ENCODE measurements around the gene YIPF2. TPM values are rescaled to one million over a fixed set of nuclear protein-coding genes. Genes with fewer than 3 reads are reported as not detected.
"Not testable (repeated sequence)": the region's sequence is repeated elsewhere in the genome, so short reads cannot be mapped to it uniquely, and the experiment has no call there.

The YIPF2 gene
- total RNA-seq, 1 experiment from 2014 or later = 29.0 TPM

DNA sequence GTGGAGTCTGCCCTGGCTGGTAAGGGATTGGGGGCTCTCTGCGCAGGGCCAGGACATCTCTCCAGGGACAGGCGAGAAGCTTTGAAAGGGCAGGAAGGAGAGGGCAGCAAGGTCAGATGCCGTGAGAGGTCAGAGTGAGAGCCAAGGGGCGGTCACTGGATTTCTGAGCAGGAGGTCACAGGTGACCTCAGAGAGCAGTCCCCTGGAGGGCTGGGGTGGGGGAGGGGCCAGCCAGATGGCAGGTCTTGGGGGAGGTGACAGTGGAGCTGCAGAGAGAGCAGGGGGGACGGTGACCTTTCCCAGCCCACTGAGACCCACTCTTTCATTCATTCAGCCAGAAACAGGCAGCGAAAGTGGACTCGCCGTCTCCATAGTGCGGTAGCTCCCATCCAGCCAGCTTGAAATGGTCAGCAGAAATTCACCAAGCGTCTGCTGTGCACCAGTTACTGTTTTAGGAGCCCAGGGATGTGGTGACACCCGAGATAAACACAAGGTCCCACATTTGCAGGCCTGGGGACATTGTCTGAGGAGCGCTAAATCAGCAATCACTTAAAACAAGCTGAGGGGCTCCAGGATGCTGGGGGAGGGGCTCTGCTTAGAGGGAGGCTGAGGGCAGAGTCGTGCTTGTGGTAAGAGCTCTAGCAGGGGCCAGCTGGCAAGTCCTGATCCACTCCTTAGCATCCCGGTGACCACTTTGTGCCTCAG is 46.9 kb downstream of the YIPF2 start:
- CTCF ChIA-PET = interaction anchor here (0.7 kb wide), 1 partner anchor 46 kb away, joined by 9 read pairs; no protein-coding TSS in a partner anchor
- TF ChIP-seq, protein P1, sequence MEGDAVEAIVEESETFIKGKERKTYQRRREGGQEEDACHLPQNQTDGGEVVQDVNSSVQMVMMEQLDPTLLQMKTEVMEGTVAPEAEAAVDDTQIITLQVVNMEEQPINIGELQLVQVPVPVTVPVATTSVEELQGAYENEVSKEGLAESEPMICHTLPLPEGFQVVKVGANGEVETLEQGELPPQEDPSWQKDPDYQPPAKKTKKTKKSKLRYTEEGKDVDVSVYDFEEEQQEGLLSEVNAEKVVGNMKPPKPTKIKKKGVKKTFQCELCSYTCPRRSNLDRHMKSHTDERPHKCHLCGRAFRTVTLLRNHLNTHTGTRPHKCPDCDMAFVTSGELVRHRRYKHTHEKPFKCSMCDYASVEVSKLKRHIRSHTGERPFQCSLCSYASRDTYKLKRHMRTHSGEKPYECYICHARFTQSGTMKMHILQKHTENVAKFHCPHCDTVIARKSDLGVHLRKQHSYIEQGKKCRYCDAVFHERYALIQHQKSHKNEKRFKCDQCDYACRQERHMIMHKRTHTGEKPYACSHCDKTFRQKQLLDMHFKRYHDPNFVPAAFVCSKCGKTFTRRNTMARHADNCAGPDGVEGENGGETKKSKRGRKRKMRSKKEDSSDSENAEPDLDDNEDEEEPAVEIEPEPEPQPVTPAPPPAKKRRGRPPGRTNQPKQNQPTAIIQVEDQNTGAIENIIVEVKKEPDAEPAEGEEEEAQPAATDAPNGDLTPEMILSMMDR (IDR thresholded peaks at IDR 0.05) = no peak
- TF ChIP-seq SIN3A (IDR thresholded peaks at IDR 0.05; ENCODE audit: borderline replicate concordance, insufficient read depth, low read depth, low read length) (no peak), POLR2AphosphoS5 (IDR thresholded peaks at IDR 0.05; ENCODE audit: low read depth, low read length) (no peak), TCF7L2 (IDR thresholded peaks at IDR 0.05; ENCODE audit: low read depth, low read length) (no peak)
- TF ChIP-seq, protein P2, sequence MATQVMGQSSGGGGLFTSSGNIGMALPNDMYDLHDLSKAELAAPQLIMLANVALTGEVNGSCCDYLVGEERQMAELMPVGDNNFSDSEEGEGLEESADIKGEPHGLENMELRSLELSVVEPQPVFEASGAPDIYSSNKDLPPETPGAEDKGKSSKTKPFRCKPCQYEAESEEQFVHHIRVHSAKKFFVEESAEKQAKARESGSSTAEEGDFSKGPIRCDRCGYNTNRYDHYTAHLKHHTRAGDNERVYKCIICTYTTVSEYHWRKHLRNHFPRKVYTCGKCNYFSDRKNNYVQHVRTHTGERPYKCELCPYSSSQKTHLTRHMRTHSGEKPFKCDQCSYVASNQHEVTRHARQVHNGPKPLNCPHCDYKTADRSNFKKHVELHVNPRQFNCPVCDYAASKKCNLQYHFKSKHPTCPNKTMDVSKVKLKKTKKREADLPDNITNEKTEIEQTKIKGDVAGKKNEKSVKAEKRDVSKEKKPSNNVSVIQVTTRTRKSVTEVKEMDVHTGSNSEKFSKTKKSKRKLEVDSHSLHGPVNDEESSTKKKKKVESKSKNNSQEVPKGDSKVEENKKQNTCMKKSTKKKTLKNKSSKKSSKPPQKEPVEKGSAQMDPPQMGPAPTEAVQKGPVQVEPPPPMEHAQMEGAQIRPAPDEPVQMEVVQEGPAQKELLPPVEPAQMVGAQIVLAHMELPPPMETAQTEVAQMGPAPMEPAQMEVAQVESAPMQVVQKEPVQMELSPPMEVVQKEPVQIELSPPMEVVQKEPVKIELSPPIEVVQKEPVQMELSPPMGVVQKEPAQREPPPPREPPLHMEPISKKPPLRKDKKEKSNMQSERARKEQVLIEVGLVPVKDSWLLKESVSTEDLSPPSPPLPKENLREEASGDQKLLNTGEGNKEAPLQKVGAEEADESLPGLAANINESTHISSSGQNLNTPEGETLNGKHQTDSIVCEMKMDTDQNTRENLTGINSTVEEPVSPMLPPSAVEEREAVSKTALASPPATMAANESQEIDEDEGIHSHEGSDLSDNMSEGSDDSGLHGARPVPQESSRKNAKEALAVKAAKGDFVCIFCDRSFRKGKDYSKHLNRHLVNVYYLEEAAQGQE (IDR thresholded peaks at IDR 0.05; ENCODE audit: insufficient read depth in 1 of 2, low read depth in 2 of 2, low read length in 1 of 2) = no peak
- POLR2A ChIA-PET = interaction anchor here (0.8 kb wide), 1 partner anchor 47 kb away, joined by 3 read pairs; no protein-coding TSS in a partner anchor
- H3K36me3 ChIP-seq (ENCODE audit: control insufficient read depth, insufficient read depth, low read length) = no peaks in the 10 kb centered on the region
- H3K9me3 ChIP-seq (ENCODE audit: control insufficient read depth, insufficient read depth, low read depth, low read length) = no peaks in the 10 kb centered on the region
- intact Hi-C loops (cut with micrococcal nuclease; ENCODE audit: unreplicated experiment) = no loop called here
- DNase-seq (ENCODE audit: low read depth, low spot score) = no peak
- in situ Hi-C loops (cut with HindIII; ENCODE audit: low pct_unique_long_range_greater_than_20kb, low sequenced_read_pairs) = no loop called here
- no peaks in the 10 kb centered on the region for H3K27me3 ChIP-seq (ENCODE audit: control insufficient read depth, insufficient read depth, low read length)
- no TSS peak for BruUV-seq (replicated peaks)
- 0 out of 2 replicates have a peak, but pooled peaks cover 6% of the 10 kb centered on the region for H3K4me1 ChIP-seq (ENCODE audit: control insufficient read depth, insufficient read depth, low read length)
- H3K27ac ChIP-seq (ENCODE audit: low read length) = no peak overlapping the region
- no peak for ATAC-seq
- no peak overlapping the region for H3K4me3 ChIP-seq (ENCODE audit: low read depth in 2 of 2, low read length in 2 of 2)

DNA sequence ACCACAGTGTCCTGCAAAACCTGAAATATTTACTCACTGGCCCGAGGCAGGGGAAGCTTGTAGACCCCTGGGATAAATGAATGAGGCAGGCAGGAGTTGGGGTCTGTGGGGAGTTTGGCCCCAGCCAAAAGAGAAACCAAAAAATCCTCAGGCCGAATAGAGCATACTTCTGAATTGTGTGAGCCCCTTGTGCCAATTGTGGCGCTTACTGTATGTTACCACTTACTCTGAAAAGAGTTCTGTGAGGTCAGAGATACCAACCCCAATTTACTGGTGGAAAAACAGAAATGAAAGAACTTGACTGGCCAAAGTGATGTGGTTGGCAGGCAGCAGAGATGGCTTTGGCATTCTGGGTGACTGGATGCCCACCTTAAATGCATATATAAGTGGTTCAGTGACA is 50.2 kb downstream of the YIPF2 start:
- TF ChIP-seq TCF7L2 (IDR thresholded peaks at IDR 0.05; ENCODE audit: low read depth, low read length) (no peak), POLR2AphosphoS5 (IDR thresholded peaks at IDR 0.05; ENCODE audit: low read depth, low read length) (no peak), SIN3A (IDR thresholded peaks at IDR 0.05; ENCODE audit: borderline replicate concordance, insufficient read depth, low read depth, low read length) (no peak)
- TF ChIP-seq, protein P2 (IDR thresholded peaks at IDR 0.05; ENCODE audit: insufficient read depth in 1 of 2, low read depth in 2 of 2, low read length in 1 of 2) = no peak
- TF ChIP-seq, protein P1 (IDR thresholded peaks at IDR 0.05) = no peak
- Histone ChIP-seq H3K4me1 (ENCODE audit: control insufficient read depth, insufficient read depth, low read length) (0 out of 2 replicates have a peak, but pooled peaks cover 6% of the 10 kb centered on the region), H3K9me3 (ENCODE audit: control insufficient read depth, insufficient read depth, low read depth, low read length) (no peaks in the 10 kb centered on the region), H3K27me3 (ENCODE audit: control insufficient read depth, insufficient read depth, low read length) (no peaks in the 10 kb centered on the region), H3K36me3 (ENCODE audit: control insufficient read depth, insufficient read depth, low read length) (no peaks in the 10 kb centered on the region), H3K27ac (ENCODE audit: low read length) (no peak overlapping the region; the same call in 1 of the 2 replicates), H3K4me3 (ENCODE audit: low read depth in 2 of 2, low read length in 2 of 2) (no peak overlapping the region)
- in situ Hi-C loops (cut with HindIII; ENCODE audit: low pct_unique_long_range_greater_than_20kb, low sequenced_read_pairs) = no loop called here
- CTCF ChIA-PET = interaction anchor here (0.5 kb wide), 1 partner anchor 20 kb away, joined by 3 read pairs; no protein-coding TSS in a partner anchor
- BruUV-seq (replicated peaks) = no TSS peak
- no peak for DNase-seq (ENCODE audit: low read depth, low spot score)
- intact Hi-C loops (cut with micrococcal nuclease; ENCODE audit: unreplicated experiment) = no loop called here
- POLR2A ChIA-PET = no interaction called here
- ATAC-seq = no peak

DNA sequence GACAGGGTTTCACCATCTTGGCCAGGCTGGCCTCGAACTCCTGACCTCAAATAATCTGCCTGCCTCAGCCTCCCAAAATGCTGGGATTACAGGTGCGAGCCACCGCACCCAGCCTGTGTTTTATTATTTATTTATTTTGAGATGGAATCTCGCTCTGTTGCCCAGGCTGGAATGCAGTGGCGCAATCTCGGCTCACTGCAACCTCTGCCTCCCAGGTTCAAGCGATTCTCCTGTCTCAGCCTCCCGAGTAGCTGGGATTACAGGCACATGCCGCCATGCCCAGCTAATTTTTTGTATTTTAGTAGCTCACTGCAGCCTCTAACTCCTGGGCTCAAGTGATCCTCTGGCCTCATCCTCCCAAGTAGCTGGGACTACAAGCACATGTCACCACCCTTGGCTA is 50.8 kb downstream of the YIPF2 start:
- POLR2A ChIA-PET; H3K9me3 ChIP-seq (ENCODE audit: control insufficient read depth, insufficient read depth, low read depth, low read length); ATAC-seq; CTCF ChIA-PET; intact Hi-C loops (cut with micrococcal nuclease; ENCODE audit: unreplicated experiment); BruUV-seq (replicated peaks); in situ Hi-C loops (cut with HindIII; ENCODE audit: low pct_unique_long_range_greater_than_20kb, low sequenced_read_pairs); H3K4me3 ChIP-seq (ENCODE audit: low read depth in 2 of 2, low read length in 2 of 2); H3K4me1 ChIP-seq (ENCODE audit: control insufficient read depth, insufficient read depth, low read length); H3K27ac ChIP-seq (ENCODE audit: low read length); DNase-seq (ENCODE audit: low read depth, low spot score); H3K36me3 ChIP-seq (ENCODE audit: control insufficient read depth, insufficient read depth, low read length); H3K27me3 ChIP-seq (ENCODE audit: control insufficient read depth, insufficient read depth, low read length): not testable (repeated sequence)

Data from Panc1 (cell line).